C4-2B (cell line): ENCODE data around the gene ZNF385B.

Experiments
- H3K27ac ChIP-seq: fragments of 450-650 bp; 2 replicates; pipeline ENCODE4 v1.5.1; 2017
- CTCF ChIP-seq: fragments of 450-650 bp; conservative IDR thresholded peaks from 2 replicates; pipeline ENCODE4 v1.5.1; 2017; ENCODE audit warnings: mild to moderate bottlenecking
- ZFX ChIP-seq: fragments of 450-650 bp; IDR thresholded peaks from 2 replicates; pipeline ENCODE4 v1.6.1; 2017

The ZNF385B gene

GRCh38 chr2:179702912-179703311, 158.5 kb downstream of the ZNF385B start:
- TF ChIP-seq CTCF: no peak
- TF ChIP-seq ZFX: no peak
- no peak overlapping the region for H3K27ac ChIP-seq

DNA sequence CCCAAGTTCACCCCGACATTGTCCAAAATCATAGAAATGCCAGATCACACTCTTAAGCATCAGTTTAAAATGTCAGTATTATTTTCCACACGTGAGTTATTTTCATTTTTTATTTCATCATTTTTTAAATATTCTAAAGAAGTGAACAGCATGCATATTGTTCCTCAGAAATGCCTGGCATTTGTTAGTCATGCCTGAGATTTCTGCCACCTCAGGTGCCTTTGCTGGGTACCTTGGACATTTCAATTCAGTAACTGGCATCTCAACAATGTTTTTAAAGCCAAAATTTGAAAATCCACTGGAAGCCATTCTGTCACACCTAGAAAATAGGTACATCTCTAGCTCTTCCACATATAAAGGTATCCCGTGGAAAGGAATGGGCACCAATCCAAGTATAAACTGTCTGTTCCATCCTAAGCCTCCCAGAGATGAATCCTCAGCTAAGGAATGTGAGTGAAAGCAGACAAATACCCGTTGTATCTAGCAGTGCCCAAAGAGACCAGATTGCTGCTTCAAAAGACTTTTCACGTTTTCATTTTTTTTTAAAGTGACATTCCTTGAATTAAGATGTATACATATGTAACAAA, 159.8 kb downstream of the ZNF385B start:
- no peak overlapping the region for H3K27ac ChIP-seq
- no peak for TF ChIP-seq ZFX
- no peak for TF ChIP-seq CTCF

- TF ChIP-seq CTCF (no peak), ZFX (no peak)
- H3K27ac ChIP-seq: no peak overlapping the region
Measured at GRCh38 chr2:179695486-179695885, 165.9 kb downstream of the ZNF385B start.

- TF ChIP-seq CTCF: no peak
- no peak overlapping the region for H3K27ac ChIP-seq
Measured at GRCh38 chr2:179694963-179695362, 166.4 kb downstream of the ZNF385B start.

DNA sequence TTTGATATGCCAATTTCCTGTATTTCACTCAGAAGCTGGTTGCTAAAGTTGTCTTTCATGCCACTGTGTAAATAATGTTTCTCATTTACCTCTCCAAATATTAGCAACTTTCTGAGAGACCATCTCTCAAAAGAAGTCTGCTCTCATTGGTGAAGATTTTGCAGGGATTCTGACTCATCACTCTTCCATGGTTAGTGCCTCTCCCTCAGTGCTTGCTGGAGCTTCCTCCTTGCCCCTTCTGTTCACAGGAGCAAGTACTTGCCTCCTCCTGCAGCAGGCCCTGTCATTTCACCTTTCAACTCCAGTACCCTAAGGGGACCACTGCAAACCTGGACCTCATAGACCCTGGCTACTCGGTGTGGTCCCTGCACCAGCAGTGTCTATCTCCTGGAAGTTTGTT, 168.8 kb downstream of the ZNF385B start:
- no peak overlapping the region; the same call in 1 of the 2 replicates for H3K27ac ChIP-seq
- no peak for TF ChIP-seq ZFX
- no peak for TF ChIP-seq CTCF

- no peak overlapping the region for H3K27ac ChIP-seq
- no peak for TF ChIP-seq ZFX
- TF ChIP-seq CTCF: no peak
Measured at GRCh38 chr2:179692043-179692442, 169.4 kb downstream of the ZNF385B start.

DNA sequence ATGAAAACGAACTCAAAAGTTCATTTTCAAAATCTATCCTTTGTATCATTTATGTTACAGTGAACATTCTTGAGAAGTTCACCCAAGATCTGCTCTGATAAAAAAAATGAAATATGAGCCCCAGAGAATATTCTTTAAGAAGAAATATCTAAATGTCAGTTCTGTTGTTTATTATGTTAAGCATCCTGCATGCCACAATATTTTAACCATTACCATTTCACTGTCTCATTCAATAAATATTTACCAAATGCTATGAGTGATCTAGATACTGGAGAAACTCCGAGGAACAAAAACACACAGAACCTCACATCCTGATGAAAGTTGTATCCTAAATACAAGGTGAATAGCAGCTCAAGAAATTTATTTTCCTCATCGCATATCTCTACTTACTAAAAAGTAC, 170.2 kb downstream of the ZNF385B start:
- TF ChIP-seq CTCF (no peak), ZFX (no peak)
- H3K27ac ChIP-seq: no peak overlapping the region
